Esophagus muscularis mucosa (tissue), 4 donors: ENCODE data around the gene STX18. TPM values are rescaled to one million over a fixed set of nuclear protein-coding genes. Genes with fewer than 3 reads are reported as not detected.

ENCODE experiments used
- DNase-seq: peaks from one replicate; pipeline ENCODE4 v3.0.0-alpha.2; 2017; ENCODE audit errors: extremely low spot score
- H3K27ac ChIP-seq, 4 donors: fragments of 200-600 bp; sonication (generic); replicated peaks in 1 of 4; 1 replicate in 3 of 4; 2 replicates in 1 of 4; pipeline ENCODE4 v1.5.1; 2016 to 2019; ENCODE audit warnings: mild to moderate bottlenecking in 1 of 4
- H3K27me3 ChIP-seq, 4 donors: fragments of 200-600 bp; sonication (generic); one replicate each; pipeline versions ENCODE4 v1.5.1 to v1.6.0; 2016 to 2019
- H3K36me3 ChIP-seq, 4 donors: fragments of 200-600 bp; sonication (generic); one replicate each; pipeline ENCODE4 v1.5.1; 2016 to 2019
- H3K4me1 ChIP-seq, 4 donors: fragments of 200-600 bp; sonication (generic); one replicate each; pipeline ENCODE4 v1.5.1; 2016 to 2019
- H3K4me3 ChIP-seq, 4 donors: fragments of 200-600 bp; sonication (generic); 1 replicate in 2 of 4; 2 replicates in 2 of 4; pipeline ENCODE4 v1.5.1; 2016 to 2019; ENCODE audit warnings: mild to moderate bottlenecking in 4 of 4, moderate library complexity in 1 of 4
- H3K9me3 ChIP-seq, 4 donors: fragments of 200-600 bp; sonication (generic); 1 replicate in 3 of 4; 2 replicates in 1 of 4; pipeline ENCODE4 v1.5.1; 2016 to 2019
- CTCF ChIP-seq, 3 experiments: fragments of 200-600 bp in 2 of 3; fragments of 450-650 bp in 1 of 3; sonication (generic) in 2 of 3; IDR thresholded peaks; one replicate each; pipeline ENCODE4 v1.5.1; 2017 to 2019; ENCODE audit warnings: antibody characterized with exemption in 3 of 3, mild to moderate bottlenecking in 2 of 3, moderate library complexity in 1 of 3
- EP300 ChIP-seq: sonication (generic); formaldehyde crosslinking; IDR thresholded peaks from one replicate; pipeline ENCODE4 v1.6.1; 2017; ENCODE audit warnings: antibody characterized with exemption
- POLR2A ChIP-seq: fragments of 450-650 bp; IDR thresholded peaks from one replicate; pipeline ENCODE4 v1.6.1; 2017; ENCODE audit warnings: antibody characterized with exemption, moderate library complexity, mild to moderate bottlenecking, low read depth
- POLR2AphosphoS5 ChIP-seq, 2 donors: sonication (generic); formaldehyde crosslinking; IDR thresholded peaks; one replicate each; pipeline ENCODE4 v1.6.1; 2017; ENCODE audit warnings: antibody characterized with exemption in 2 of 2
- WGBS: methylation state at CpG from one replicate; pipeline ENCODE4 v1.1.5; 2018; 5-methylcytosine and 5-hydroxymethylcytosine counted together
- intact Hi-C: fragments of 100-400 bp; cut with DNase I; formaldehyde crosslinking; loops from one replicate; pipeline ENCODE4 v1.15.1; 2023
- total RNA-seq, 4 donors: library from RNA; depleted of rRNA; stranded (reverse); fragments of >200 nt; gene quantifications; one replicate each; pipeline versions ENCODE4 v1.1.0 to v1.2.1, GENCODE V29; 2016

Gene STX18
- total RNA-seq, 4 donors from 2014 or later, result 14.5 to 21.0 (median 17.8) TPM

- 88% methylated on average over 2 of the region's 2 CpGs for WGBS
- H3K36me3 ChIP-seq, result no peaks in the 10 kb centered on the region
- no peak for DNase-seq
- no peaks in the 10 kb centered on the region for H3K27me3 ChIP-seq
- intact Hi-C loops, result no loop called here
- TF ChIP-seq POLR2A, result no peak
- no peak for TF ChIP-seq EP300
- no peak for TF ChIP-seq POLR2AphosphoS5 (IDR thresholded peaks at IDR 0.05)
- TF ChIP-seq CTCF (IDR thresholded peaks at IDR 0.05), result no peak
- H3K27ac ChIP-seq, result no peak overlapping the region
- no peak overlapping the region for H3K4me3 ChIP-seq
- H3K4me1 ChIP-seq, result peaks cover 0 to 5% (median 0%) of the 10 kb centered on the region in 4 donors
- no peaks in the 10 kb centered on the region for H3K9me3 ChIP-seq
These were observed 37.1 kb downstream of the STX18 start for GRCh38 chr4:4504783-4505182.

GRCh38 chr4:4502694-4503311 lies 39.0 kb downstream of the STX18 start:
- intact Hi-C loops, result no loop called here
- H3K27ac ChIP-seq, result no peak overlapping the region
- 75% methylated on average over 10 of the region's 10 CpGs for WGBS
- H3K4me1 ChIP-seq, result peaks cover 0 to 5% (median 0%) of the 10 kb centered on the region in 4 donors
- H3K4me3 ChIP-seq, result no peak overlapping the region
- DNase-seq, result no peak
- no peaks in the 10 kb centered on the region for H3K9me3 ChIP-seq
- no peaks in the 10 kb centered on the region for H3K27me3 ChIP-seq
- TF ChIP-seq CTCF (IDR thresholded peaks at IDR 0.05) (no peak), EP300 (no peak), POLR2A (no peak), POLR2AphosphoS5 (IDR thresholded peaks at IDR 0.05) (no peak)
- no peaks in the 10 kb centered on the region for H3K36me3 ChIP-seq

GRCh38 chr4:4501679-4502078 lies 40.2 kb downstream of the STX18 start:
- Histone ChIP-seq H3K9me3 (no peaks in the 10 kb centered on the region), H3K27me3 (no peaks in the 10 kb centered on the region), H3K4me1 (peaks cover 0 to 12% (median 2%) of the 10 kb centered on the region in 4 donors), H3K36me3 (no peaks in the 10 kb centered on the region), H3K4me3 (no peak overlapping the region), H3K27ac (no peak overlapping the region)
- TF ChIP-seq POLR2A (no peak), EP300 (no peak), CTCF (IDR thresholded peaks at IDR 0.05) (no peak), POLR2AphosphoS5 (IDR thresholded peaks at IDR 0.05) (no peak)
- DNase-seq, result no peak
- WGBS, result 93% methylated on average over 2 of the region's 2 CpGs
- intact Hi-C loops, result no loop called here

- peaks cover 0 to 12% (median 2%) of the 10 kb centered on the region in 4 donors for H3K4me1 ChIP-seq
- no peak for TF ChIP-seq POLR2AphosphoS5 (IDR thresholded peaks at IDR 0.05)
- TF ChIP-seq POLR2A, result no peak
- TF ChIP-seq EP300, result no peak
- no peak for TF ChIP-seq CTCF (IDR thresholded peaks at IDR 0.05)
- no peak for DNase-seq
- H3K27ac ChIP-seq, result no peak overlapping the region
- no peaks in the 10 kb centered on the region for H3K9me3 ChIP-seq
- H3K27me3 ChIP-seq, result no peaks in the 10 kb centered on the region
- intact Hi-C loops, result no loop called here
- H3K4me3 ChIP-seq, result no peak overlapping the region
- WGBS, result 87% methylated on average over 4 of the region's 4 CpGs
- no peaks in the 10 kb centered on the region for H3K36me3 ChIP-seq
These were observed 42.3 kb downstream of the STX18 start for GRCh38 chr4:4499438-4500123.
